GM12878 (cell line): ENCODE results near the gene SEC24A. TPM values are rescaled to one million over a fixed set of nuclear protein-coding genes. Genes with fewer than 3 reads are reported as not detected.
A peak's percentile ranks its signal among the peaks of the same experiment; 100 is the strongest.

Experiments
- ATAC-seq: fragments of 200-7000 bp; cut with Tn5 transposase; 3 replicates; pipeline ENCODE4 v1.9.1; 2020; ENCODE audit warnings: mild to moderate bottlenecking, moderate library complexity
- BruUV-seq: library from RNA; stranded (reverse); fragments of 400-500 nt; replicated peaks from 2 replicates; lab custom pipeline; 2021; lab: Mats Ljungman, UMichigan
- CTCF ChIA-PET: fragments of 300-600 bp; sonication (Branson Sonifier 250); formaldehyde crosslinking; extraction: SDS; loops from one replicate; lab custom pipeline; 2021; ENCODE audit warnings: inconsistent platforms; lab: Yijun Ruan, JAX
- POLR2A ChIA-PET: fragments of 350-600 bp; formaldehyde crosslinking; extraction: SDS; loops from one replicate; lab custom pipeline; 2021; ENCODE audit warnings: inconsistent platforms; lab: Charles Lee
- RAD21 ChIA-PET: fragments of 300-600 bp; sonication (Branson Sonifier 250); formaldehyde crosslinking; loops from one replicate; lab custom pipeline; 2023; ENCODE audit warnings: antibody characterized with exemption; ENCODE audit not compliant: unreplicated experiment; lab: Charles Lee
- SMC1A ChIA-PET: fragments of 300-600 bp; sonication (Branson Sonifier 250); formaldehyde crosslinking; loops from one replicate; lab custom pipeline; 2023; ENCODE audit not compliant: unreplicated experiment, uncharacterized antibody; lab: Charles Lee
- DNase-seq: peaks from one replicate; pipeline ENCODE4 v3.0.0-alpha.2; 2011; ENCODE audit warnings: low read depth, low spot score
- FAIRE-seq: peaks from 3 replicates; lab custom pipeline; 2011; peaks lifted over from hg19 to GRCh38; lab: Jason Lieb, UNC
- H2AFZ ChIP-seq: 2 replicates; pipeline ENCODE4 v1.6.0; 2011; ENCODE audit warnings: low read depth, low read length, control low read depth; ENCODE audit not compliant: control insufficient read depth
- H3K27ac ChIP-seq: 2 replicates; pipeline ENCODE4 v1.5.1; 2011; ENCODE audit warnings: control low read depth; ENCODE audit not compliant: control insufficient read depth, insufficient read depth
- H3K27me3 ChIP-seq, 2 experiments: replicated peaks in 1 of 2; 2 replicates each; pipeline versions ENCODE4 v1.6.0 to v1.6.1; 2011; ENCODE audit warnings: low read length in 1 of 2; ENCODE audit not compliant: control insufficient read depth in 2 of 2, insufficient read depth in 2 of 2
- H3K36me3 ChIP-seq, 2 experiments: 2 replicates each; pipeline ENCODE4 v1.5.1; 2011; ENCODE audit warnings: low read length in 1 of 2; ENCODE audit not compliant: control insufficient read depth in 2 of 2, insufficient read depth in 2 of 2
- H3K4me1 ChIP-seq: 2 replicates; pipeline ENCODE4 v1.6.1; 2011; ENCODE audit warnings: mild to moderate bottlenecking, low read length, moderate library complexity, mixed read lengths; ENCODE audit not compliant: control insufficient read depth, insufficient read depth
- H3K4me2 ChIP-seq: 2 replicates; pipeline ENCODE4 v1.6.0; 2011; ENCODE audit warnings: control low read depth; ENCODE audit not compliant: control insufficient read depth, insufficient read depth
- H3K4me3 ChIP-seq: fragments of 200-600 bp; sonication (generic); 2 replicates; pipeline ENCODE4 v1.5.1; 2016
- H3K79me2 ChIP-seq: 2 replicates; pipeline ENCODE4 v1.6.0; 2011; ENCODE audit warnings: low read length; ENCODE audit not compliant: control insufficient read depth, insufficient read depth
- H3K9ac ChIP-seq: 2 replicates; pipeline ENCODE4 v1.8.0; 2011; ENCODE audit warnings: low read length, control low read depth, mixed read lengths; ENCODE audit not compliant: control insufficient read depth, insufficient read depth
- H3K9me3 ChIP-seq: replicated peaks from 3 replicates; pipeline ENCODE4 v1.5.1; 2011; ENCODE audit warnings: mild to moderate bottlenecking, low read length; ENCODE audit not compliant: control insufficient read depth, insufficient read depth
- H4K20me1 ChIP-seq: 2 replicates; pipeline ENCODE4 v1.6.0; 2011; ENCODE audit not compliant: control insufficient read depth, insufficient read depth
- CBX3 ChIP-seq: fragments of 200-600 bp; sonication (generic); IDR thresholded peaks from 2 replicates; pipeline ENCODE4 v1.6.1; 2016; ENCODE audit warnings: low read depth, borderline replicate concordance
- NKRF ChIP-seq: fragments of 450-650 bp; conservative IDR thresholded peaks from 2 replicates; pipeline ENCODE4 v1.6.1; 2017; ENCODE audit warnings: mild to moderate bottlenecking, moderate library complexity
- SPI1 ChIP-seq: IDR thresholded peaks from 2 replicates; pipeline ENCODE4 v1.6.1; 2011; ENCODE audit warnings: low read depth, mild to moderate bottlenecking, low read length, moderate library complexity, borderline replicate concordance; ENCODE audit not compliant: insufficient read depth
- WGBS: methylation state at CpG from one replicate; pipeline ENCODE4 v1.1.6; 2016; ENCODE audit warnings: low lambda C conversion rate; ENCODE audit not compliant: insufficient replicate concordance, insufficient coverage; ENCODE audit errors: missing lambda C conversion rate; 5-methylcytosine and 5-hydroxymethylcytosine counted together
- in situ Hi-C: fragments of 300-500 bp; cut with MboI; formaldehyde crosslinking; loops from 9 replicates; pipeline ENCODE4 v1.14.3; 2018; ENCODE audit warnings: mixed read lengths
- intact Hi-C: fragments of 100-400 bp; cut with micrococcal nuclease; formaldehyde crosslinking; loops from one replicate; pipeline ENCODE4 v1.14.2; 2022; ENCODE audit not compliant: unreplicated experiment
- polyA plus RNA-seq, 11 experiments: library from polyadenylated mRNA; depleted of rRNA in 4 of 11; unstranded in 6 of 11; stranded (reverse) in 5 of 11; fragments of >200 nt; fragmentation: Nextera tagmentation in 4 of 11; fragmentation: Illumina TruSeq in 1 of 11; extraction: Ambion mirVana in 4 of 11; extraction: Trizol in 1 of 11; gene quantifications; 1 replicate in 1 of 11; 2 replicates in 10 of 11; pipeline versions ENCODE4 v1.2.1 to v1.2.3, GENCODE V29; 2011 to 2016; ENCODE audit warnings: inconsistent platforms in 2 of 11, missing spikeins in 2 of 11, low read depth in 1 of 11
- total RNA-seq, 4 experiments: library from RNA; depleted of rRNA in 3 of 4; stranded (reverse); fragments of >200 nt in 3 of 4; fragmentation: Illumina TruSeq in 1 of 4; extraction: Trizol in 1 of 4; gene quantifications; 2 replicates each; pipeline versions ENCODE4 v1.2.1 to v1.2.3, GENCODE V29; 2013 to 2021

The SEC24A gene
- total and polyA plus RNA-seq, 10 of the 15 experiments (the other 5 are each of a cell fraction or from before 2014, with no cell fraction given): 7.1 to 52.2 (median 22.8) TPM

- Histone ChIP-seq H3K27ac (no peak overlapping the region), H3K9ac (no peak overlapping the region), H3K4me2 (no peak overlapping the region), H3K9me3 (no peaks in the 10 kb centered on the region), H2AFZ (peak overlapping the region; percentile 3; the same call in 1 of the 2 replicates), H3K4me3 (no peak overlapping the region), H3K36me3 (no peaks in the 10 kb centered on the region), H4K20me1 (no peaks in the 10 kb centered on the region), H3K4me1 (no peaks in the 10 kb centered on the region), H3K27me3 (no peaks in the 10 kb centered on the region), H3K79me2 (peaks cover 27% of the 10 kb centered on the region)
- ChIA-PET SMC1A (interaction anchor here (0.6 to 1.5 kb wide), 10 partner anchors 10 to 514 kb away, joined by 3 to 5 read pairs (median 3); partner anchors contain the start of gene PCBD2), CTCF (interaction anchor here (0.6 to 1.6 kb wide), 11 partner anchors 15 to 206 kb away, joined by 3 to 5 read pairs (median 4); partner anchors contain the start of genes C5orf24 and DDX46), RAD21 (interaction anchor here (0.6 to 1.7 kb wide), 8 partner anchors 87 to 668 kb away, joined by 3 to 9 read pairs (median 3); partner anchors contain the start of genes PCBD2 and TXNDC15), POLR2A (interaction anchor here (1.0 to 1.6 kb wide), 4 partner anchors 88 to 168 kb away, joined by 3 to 7 read pairs (median 4); partner anchors contain the start of genes PCBD2 and SEC24A)
- TF ChIP-seq CBX3 (no peak), NKRF (no peak), SPI1 (peak; percentile 53; the same call in 1 of the 2 replicates)
- BruUV-seq: no TSS peak
- in situ Hi-C loops (loop anchor here (5.0 to 25.0 kb wide), 2 partner anchors 166 to 451 kb away; no protein-coding TSS in a partner anchor), intact Hi-C loops (loop anchor here (10.0 kb wide), 2 partner anchors 459 to 511 kb away; partner anchors contain the start of gene PPP2CA)
- ATAC-seq: no peak
- no peak for DNase-seq
- no peak for FAIRE-seq
- 3% methylated on average over 2 of the region's 2 CpGs for WGBS
Observed at GRCh38 chr5:134736173-134736812, 87.7 kb downstream of the SEC24A start.
